Fibroblast of the aortic adventitia (primary cell): ENCODE measurements around the gene CD44. TPM values are rescaled to one million over a fixed set of nuclear protein-coding genes. Genes with fewer than 3 reads are reported as not detected.

Source experiments
- DNase-seq: peaks from one replicate; pipeline ENCODE4 v3.0.0-alpha.2; 2010; ENCODE audit warnings: low read depth
- H3K4me3 ChIP-seq: 2 replicates; pipeline ENCODE4 v1.5.1; 2011; ENCODE audit warnings: low read depth, mild to moderate bottlenecking, control low read depth, low read length, moderate library complexity
- CTCF ChIP-seq: IDR thresholded peaks from 2 replicates; pipeline ENCODE4 v1.5.1; 2011; ENCODE audit warnings: mild to moderate bottlenecking, low read length, control low read depth, inconsistent platforms; ENCODE audit not compliant: insufficient read depth
- total RNA-seq: library from RNA; depleted of rRNA; stranded (reverse); fragments of >200 nt; gene quantifications from 2 replicates; pipeline ENCODE4 v1.2.3, GENCODE V29; 2012; ENCODE audit warnings: low replicate concordance

The CD44 gene
- total RNA-seq, 1 donor, result 458 TPM

GRCh38 chr11:35276396-35277145 is 137.6 kb downstream of the CD44 start:
- no peak overlapping the region for H3K4me3 ChIP-seq
- DNase-seq, result no peak
- no peak for TF ChIP-seq CTCF

GRCh38 chr11:35277827-35278226 is 138.9 kb downstream of the CD44 start:
- TF ChIP-seq CTCF, result no peak
- H3K4me3 ChIP-seq, result no peak overlapping the region
- DNase-seq, result no peak

- no peak for DNase-seq
- TF ChIP-seq CTCF, result no peak
- H3K4me3 ChIP-seq, result no peak overlapping the region
These were observed 141.8 kb downstream of the CD44 start for GRCh38 chr11:35280727-35281126.

GRCh38 chr11:35281169-35281688 is 142.3 kb downstream of the CD44 start:
- no peak for TF ChIP-seq CTCF
- DNase-seq, result peak; percentile 67
- H3K4me3 ChIP-seq, result no peak overlapping the region

Other genes starting within 250 kb of the CD44 start
- gene APIP, start 222.8 kb upstream of the CD44 start, total RNA-seq, result 24.9 and 32.4 TPM in 2 replicates
- 36.6 and 41.8 TPM in 2 replicates for gene PDHX, start 222.6 kb upstream of the CD44 start, total RNA-seq